CD4-positive, alpha-beta T cell treated with Interleukin-15 for 4 hours (primary cell): ENCODE results near the gene PRR18.
A peak's percentile ranks its signal among the peaks of the same experiment; 100 is the strongest.
"Not testable (repeated sequence)": the region's sequence is repeated elsewhere in the genome, so short reads cannot be mapped to it uniquely, and the experiment has no call there.

Experiments used
- DNase-seq: peaks from one replicate; pipeline ENCODE4 v3.0.0-alpha.2; 2020; ENCODE audit warnings: low spot score

Gene PRR18

GRCh38 chr6:166308033-166308768 lies at the start of gene PRR18:
Gene PRR18 (minus strand): TSS chr6:166308392. CDS start chr6:166308142, 250 bp downstream.
- no peak for DNase-seq

- DNase-seq: no peak
Observed at GRCh38 chr6:166355552-166355951, 47.4 kb upstream of the PRR18 start.

- no peak for DNase-seq
Observed at GRCh38 chr6:166354965-166355364, 46.8 kb upstream of the PRR18 start.

- DNase-seq: no peak
Observed at GRCh38 chr6:166354143-166354542, 46.0 kb upstream of the PRR18 start.

DNA sequence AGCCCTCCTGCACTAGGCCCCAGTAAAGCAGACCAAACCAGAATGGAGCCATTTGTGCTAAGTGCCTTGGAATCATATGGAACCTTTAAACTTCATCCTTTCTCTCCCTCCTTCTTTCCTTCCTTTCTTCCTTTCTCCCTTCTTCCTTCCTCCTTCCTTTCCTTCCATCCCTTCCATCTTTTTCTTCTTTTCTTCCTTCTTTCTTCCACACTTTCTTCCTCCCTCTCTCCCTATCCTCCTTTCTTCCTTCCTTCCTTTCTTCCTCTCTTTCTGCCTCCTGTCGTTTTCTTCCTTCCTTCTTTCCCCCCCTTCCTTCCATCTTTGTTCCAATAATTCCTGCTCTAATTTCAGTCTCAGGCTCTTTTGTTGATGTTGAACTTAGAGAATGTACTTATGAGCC lies 45.3 kb upstream of the PRR18 start:
- no peak for DNase-seq

DNA sequence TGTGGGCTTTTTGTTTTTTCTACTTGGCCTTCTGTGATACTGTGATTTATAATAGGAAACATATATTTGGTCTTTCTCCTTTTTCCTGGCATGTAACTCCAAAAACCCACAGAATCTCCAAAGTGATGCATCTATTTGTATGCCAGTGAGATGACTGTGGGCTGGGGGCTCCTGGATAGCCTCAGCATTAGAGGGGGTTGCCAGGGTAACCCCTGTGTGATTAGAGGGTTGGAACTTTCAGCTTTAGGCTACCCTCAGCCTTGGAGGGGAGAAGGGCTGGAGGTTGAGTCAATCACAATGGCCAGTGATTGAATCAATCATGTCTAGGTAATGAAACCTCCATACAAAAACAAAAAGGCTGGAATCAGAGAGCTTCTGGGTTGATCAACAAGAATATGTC lies 44.7 kb upstream of the PRR18 start:
- no peak for DNase-seq

DNA sequence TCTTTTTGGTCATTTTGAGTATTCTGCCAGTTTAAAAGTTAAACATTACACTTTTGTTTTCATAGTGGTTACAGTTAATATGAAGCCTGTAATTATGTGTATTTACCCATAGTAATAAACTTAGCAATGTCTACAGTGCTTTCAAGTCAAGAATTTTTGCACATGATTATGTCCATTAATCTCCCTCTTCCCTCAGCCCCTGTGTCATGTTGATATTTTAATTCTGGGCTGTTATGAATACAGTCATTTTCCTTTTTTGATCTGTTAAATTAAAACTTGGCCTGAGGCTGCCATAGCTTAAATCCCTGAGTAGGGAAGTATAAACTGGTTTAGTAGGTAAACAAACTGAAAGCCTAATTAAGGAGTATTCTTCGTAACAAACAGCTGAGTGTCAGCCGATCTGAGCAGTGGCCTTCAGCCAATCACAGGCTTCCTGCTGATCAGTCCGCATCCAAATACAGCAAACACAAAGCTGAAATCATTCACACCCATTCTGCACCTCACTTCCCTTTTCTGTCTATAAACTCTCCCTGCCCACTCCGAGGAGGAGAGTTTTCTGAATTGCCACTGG lies 43.6 kb upstream of the PRR18 start:
- no peak for DNase-seq

DNA sequence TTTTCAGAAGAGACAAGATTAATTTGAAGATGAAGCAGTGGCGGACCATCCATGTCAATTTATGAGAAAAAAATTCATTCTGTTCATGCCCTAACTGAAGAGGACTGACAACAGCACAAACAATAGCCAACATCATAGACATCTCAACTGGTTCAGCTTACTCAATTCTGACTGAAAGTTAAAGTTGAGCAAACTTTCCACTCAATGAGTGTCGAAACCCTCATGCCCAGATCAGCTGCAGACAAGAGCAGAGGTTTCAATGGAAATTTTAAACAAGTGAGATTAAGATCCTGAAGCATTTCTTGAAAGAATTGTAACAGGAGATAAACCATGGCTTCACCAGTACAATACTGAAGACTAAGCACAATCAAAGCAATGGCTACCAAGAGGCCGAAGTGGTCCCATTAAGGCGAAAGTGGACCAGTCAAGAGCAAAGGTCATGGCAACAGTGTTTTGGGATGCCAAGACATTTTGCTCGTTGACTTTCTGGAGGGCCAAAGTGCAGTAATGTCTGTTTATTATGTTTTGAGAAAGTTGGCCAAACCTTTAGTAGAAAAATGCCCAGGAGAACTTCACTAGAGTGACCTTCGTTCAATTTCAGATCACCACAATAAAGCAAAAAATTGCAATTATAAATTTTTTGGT lies 40.2 kb upstream of the PRR18 start:
- no peak for DNase-seq

DNA sequence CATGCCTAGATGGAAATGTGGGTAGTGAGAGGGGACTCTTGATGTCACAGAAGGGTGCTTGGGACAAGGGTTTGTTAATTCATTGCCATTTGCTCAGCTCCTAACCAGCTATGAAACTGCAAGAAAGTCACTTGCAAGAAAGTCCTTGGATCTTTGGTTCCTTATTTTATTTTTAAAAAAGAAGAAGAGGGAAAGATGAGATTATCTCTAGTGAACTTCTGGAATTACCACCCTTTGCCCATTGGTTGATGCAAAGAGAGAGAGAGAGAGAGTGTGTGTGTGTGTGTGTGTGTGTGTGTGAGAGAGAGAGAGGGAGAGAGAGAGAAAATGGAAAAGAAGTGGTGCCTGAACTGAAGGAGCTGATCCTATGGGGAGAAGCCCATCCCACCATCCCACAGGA lies 38.8 kb upstream of the PRR18 start:
- no peak for DNase-seq

DNA sequence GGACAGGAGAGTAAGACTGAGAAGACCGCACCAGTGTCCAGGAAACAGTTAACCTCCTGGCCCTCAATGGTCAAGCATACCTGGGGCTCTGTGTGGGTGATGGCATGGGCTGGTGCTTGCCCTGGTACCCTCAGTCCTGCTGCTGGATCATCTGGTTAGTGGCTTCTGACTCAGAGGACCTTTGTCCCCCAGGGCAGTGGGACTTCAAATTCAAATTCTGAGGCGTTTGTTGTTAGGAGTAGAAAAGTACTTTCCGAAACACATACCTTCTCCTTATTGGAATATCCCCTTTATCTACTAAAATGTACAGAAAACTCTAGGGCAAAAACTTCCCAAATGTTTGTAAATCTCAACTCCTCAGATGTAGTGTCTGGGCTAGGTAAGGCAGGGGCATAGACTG lies 38.3 kb upstream of the PRR18 start:
- no peak for DNase-seq

DNA sequence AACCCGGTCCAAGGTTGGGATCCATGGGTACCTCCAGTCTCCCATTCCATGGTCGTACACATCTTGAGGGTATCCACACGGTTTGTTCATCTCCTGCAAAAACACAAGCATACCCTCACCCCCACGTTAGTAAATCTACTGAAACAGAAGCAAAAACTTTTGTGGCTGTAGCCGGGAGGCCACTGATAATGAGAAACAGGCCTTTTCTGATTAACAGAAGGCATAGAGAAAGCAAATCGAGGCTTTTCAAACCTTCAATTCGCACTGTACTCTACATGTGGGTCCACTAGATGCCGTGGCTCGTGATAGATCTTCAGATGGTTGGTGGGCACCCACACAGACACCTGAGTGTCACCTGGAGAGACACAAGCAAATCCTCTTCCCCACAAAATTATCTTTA lies 37.5 kb upstream of the PRR18 start:
- DNase-seq: not testable (repeated sequence)

DNA sequence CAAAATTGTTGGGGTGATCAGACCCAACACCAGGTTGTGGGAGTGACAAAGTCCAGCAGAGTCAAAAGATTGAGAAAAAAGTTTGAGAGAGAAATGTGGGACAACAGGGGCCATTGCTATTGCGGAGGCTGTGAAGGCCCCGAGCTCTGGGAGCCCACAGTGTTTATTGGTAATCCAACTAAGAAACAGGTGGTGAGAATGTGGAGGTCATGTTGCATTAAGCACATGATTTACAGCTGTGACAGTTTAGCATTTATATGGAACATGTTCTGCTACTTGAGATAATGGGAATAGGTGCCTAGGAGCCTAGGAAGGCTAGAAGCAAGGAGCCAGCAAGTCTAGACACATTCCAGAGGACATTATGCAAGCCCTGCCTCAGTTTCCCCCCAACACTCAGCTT lies 36.7 kb upstream of the PRR18 start:
- not testable (repeated sequence) for DNase-seq

DNA sequence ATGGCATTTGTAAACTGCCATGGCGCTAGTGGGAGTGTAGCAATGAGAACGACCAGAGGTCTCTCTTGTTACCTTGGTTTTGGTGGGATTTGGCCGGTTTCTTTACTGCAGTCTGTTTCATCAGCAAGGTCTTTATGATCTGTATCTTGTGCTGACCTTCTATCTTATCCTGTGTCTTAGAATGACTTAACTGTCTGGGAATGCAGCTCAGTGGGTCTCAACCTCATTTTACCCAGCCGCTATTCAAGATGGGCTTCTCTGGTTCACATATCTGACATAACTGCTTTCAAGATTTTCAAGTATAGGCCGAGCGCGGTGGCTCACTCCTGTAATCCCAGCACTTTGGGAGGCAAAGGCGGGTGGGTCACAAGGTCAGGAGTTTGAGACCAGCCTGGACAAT lies 36.0 kb upstream of the PRR18 start:
- no peak for DNase-seq

DNA sequence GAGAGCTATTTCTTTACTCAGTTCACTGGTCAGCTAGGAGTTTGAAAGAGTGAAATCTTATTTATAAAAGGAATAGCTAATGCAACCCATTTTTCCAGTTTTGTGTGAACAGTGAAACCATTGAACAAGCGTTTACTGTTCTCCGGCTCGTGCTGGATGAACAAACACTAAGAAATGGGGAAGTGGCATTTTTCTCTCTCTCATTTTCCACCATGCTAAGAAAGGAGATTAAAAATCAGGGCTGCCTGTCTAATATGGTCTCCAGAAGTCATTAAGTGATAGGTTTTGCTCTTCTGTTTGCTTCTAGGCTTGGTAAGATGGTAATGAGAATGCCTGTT lies 34.9 kb upstream of the PRR18 start:
- no peak for DNase-seq

DNA sequence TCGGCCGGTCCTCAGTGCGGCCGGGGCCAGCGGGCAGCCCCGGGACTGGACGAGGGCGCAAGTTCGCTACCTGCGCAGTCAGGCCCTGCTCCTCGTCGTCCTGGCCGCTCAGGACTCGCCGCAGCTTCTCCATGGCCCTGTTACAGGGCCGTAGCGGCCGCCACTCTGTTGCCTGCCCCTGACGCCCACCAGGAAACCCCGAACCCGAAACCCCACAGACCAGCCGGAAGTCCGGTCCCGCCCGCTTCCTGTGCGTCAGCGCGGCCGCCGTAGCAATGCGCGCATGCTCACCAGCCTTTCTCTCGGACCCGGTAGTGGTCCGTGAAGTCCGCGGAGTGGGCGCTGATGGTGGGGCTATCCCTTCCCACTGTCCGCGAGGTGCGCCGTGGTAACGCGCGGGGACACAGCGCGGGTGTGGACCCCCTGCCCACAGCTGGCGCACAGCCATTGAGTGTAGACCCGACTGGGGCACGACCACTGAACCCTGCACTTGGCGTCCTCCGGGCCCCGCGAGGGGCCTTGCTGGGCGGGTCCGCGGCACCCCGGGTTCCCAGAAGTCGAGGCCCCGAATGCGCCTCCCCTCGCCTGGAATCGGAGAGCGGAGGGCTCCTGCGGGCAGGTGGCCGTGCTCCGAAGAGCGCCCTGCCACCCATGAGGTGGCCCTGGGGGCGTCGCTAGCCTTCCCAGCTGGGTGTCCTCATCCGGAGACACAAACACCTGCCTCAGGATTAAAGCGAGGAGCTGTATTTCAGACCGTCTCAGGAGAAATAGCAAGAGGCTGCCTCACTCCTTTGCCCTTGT lies 34.4 kb upstream of the PRR18 start, which contains the start of gene SFT2D1:
Gene SFT2D1, minus strand, starts transcription at position 197 of the 801 bp plus-strand sequence. Its CDS starts 64 bp downstream, at position 133.
- DNase-seq: peak; percentile 71

DNA sequence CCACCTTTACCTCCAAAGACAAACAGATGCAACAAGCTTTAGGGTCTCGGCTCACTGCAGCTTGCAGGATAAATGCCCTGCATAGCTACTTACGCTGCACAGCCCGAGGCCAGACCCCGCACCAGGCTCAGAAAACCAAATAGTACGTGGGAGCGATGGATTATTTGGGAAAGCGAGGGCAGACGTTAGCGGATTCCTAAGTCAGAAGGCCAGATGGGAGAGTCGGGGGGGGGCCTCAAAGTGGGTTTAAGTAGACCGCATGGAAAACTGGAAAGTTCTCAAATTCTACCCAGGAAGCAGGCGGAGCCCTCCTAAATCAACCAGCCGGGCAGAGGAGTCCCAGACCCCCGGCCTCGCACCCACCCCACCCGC lies 33.8 kb upstream of the PRR18 start:
- no peak for DNase-seq

GRCh38 chr6:166341464-166341863 lies 33.3 kb upstream of the PRR18 start:
- peak; percentile 9 for DNase-seq

GRCh38 chr6:166338854-166339253 lies 30.7 kb upstream of the PRR18 start:
- DNase-seq: no peak

DNA sequence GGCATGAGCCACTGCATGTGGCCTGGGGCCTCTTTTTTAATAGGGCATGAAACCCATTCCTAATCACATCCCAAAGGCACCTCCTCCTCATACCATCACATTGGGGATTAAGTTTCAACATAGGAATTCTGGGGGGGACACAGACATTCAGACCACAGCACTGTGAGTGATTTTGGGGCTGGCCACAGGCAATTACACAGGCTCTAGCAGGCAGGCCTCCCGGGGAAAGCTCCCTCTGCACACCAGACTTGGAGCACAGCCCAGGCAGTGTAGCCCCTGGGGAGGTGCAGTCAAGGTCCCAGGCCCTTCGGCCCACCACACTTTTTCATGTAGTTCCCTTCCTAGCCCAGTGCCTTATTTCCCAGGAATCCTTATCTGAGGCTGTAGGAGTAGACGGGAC lies 28.7 kb upstream of the PRR18 start:
- DNase-seq: no peak

- DNase-seq: no peak
Observed at GRCh38 chr6:166335378-166336302, 27.4 kb upstream of the PRR18 start.

DNA sequence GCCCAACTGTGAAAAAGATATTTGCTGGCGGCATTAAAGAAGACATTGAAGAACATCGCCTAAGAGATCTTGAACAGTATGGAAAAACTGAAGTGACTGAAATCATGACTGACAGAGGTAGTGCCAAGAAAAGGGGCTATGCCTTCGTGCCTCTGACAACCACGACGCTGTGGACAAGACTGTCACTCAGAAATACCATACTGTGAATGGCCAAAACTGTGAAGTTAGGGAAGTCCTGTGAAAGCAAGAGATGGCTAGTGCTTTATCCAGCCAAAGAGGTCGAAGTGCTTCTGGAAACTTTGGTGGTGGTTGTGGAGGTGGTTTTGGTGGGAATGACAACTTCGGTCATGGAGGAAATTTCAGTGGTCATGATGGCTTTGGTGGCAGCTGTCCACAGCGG lies 26.7 kb upstream of the PRR18 start:
- no peak for DNase-seq
